Endothelial cell (in vitro differentiated cells): Measurements from ENCODE around the gene CIT. TPM values are rescaled to one million over a fixed set of nuclear protein-coding genes. Genes with fewer than 3 reads are reported as not detected.

ENCODE experiments used
- DNase-seq: peaks from one replicate; pipeline ENCODE4 v3.0.0; 2021; ENCODE audit warnings: low spot score
- H3K27ac Mint-ChIP-seq: one replicate; pipeline ENCODE4 v1.8.0; 2021; ENCODE audit warnings: mixed read lengths, inconsistent platforms; ENCODE audit not compliant: unreplicated experiment
- H3K27me3 Mint-ChIP-seq: one replicate; pipeline ENCODE4 v1.8.0; 2021; ENCODE audit warnings: mild to moderate bottlenecking, moderate library complexity, mixed read lengths, inconsistent platforms; ENCODE audit not compliant: unreplicated experiment
- H3K36me3 Mint-ChIP-seq: one replicate; pipeline ENCODE4 v1.8.0; 2021; ENCODE audit warnings: mild to moderate bottlenecking, low read depth, mixed read lengths, inconsistent platforms; ENCODE audit not compliant: unreplicated experiment
- H3K4me1 Mint-ChIP-seq: one replicate; pipeline ENCODE4 v1.8.0; 2021; ENCODE audit warnings: mild to moderate bottlenecking, mixed read lengths, inconsistent platforms; ENCODE audit not compliant: unreplicated experiment
- H3K4me3 Mint-ChIP-seq: one replicate; pipeline ENCODE4 v1.8.0; 2021; ENCODE audit warnings: mild to moderate bottlenecking, mixed read lengths, inconsistent platforms; ENCODE audit not compliant: unreplicated experiment
- H3K9me3 Mint-ChIP-seq: one replicate; pipeline ENCODE4 v1.8.0; 2021; ENCODE audit warnings: mixed read lengths, inconsistent platforms; ENCODE audit not compliant: unreplicated experiment
- CTCF ChIP-seq: fragments of 200-600 bp; sonication (generic); IDR thresholded peaks from one replicate; pipeline ENCODE4 v1.5.0; 2021; ENCODE audit warnings: antibody characterized with exemption; ENCODE audit not compliant: unreplicated experiment
- total RNA-seq: library from RNA; stranded (reverse); fragmentation: NEBNext Ultra II Directional; extraction: Animal tissue kit (Norgen Biotek cat#: 25700); gene quantifications from one replicate; pipeline ENCODE4 v1.2.1, GENCODE V29; 2021; ENCODE audit not compliant: unreplicated experiment

CIT gene
- total RNA-seq, 1 donor from 2014 or later = 14.4 TPM

- no peak for TF ChIP-seq CTCF
- no peak for DNase-seq
- Mint-ChIP-seq H3K4me1 (no peaks in the 10 kb centered on the region), H3K36me3 (no peaks in the 10 kb centered on the region), H3K27me3 (no peaks in the 10 kb centered on the region), H3K4me3 (no peak overlapping the region), H3K9me3 (no peaks in the 10 kb centered on the region), H3K27ac (no peak overlapping the region)
Observed at GRCh38 chr12:119825262-119825661, 51.9 kb downstream of the CIT start.

GRCh38 chr12:119822046-119822445 lies 55.1 kb downstream of the CIT start:
- Mint-ChIP-seq H3K4me1 (no peaks in the 10 kb centered on the region), H3K4me3 (no peak overlapping the region), H3K27ac (no peak overlapping the region), H3K9me3 (no peaks in the 10 kb centered on the region), H3K27me3 (no peaks in the 10 kb centered on the region), H3K36me3 (no peaks in the 10 kb centered on the region)
- no peak for TF ChIP-seq CTCF
- no peak for DNase-seq

GRCh38 chr12:119819322-119819721 lies 57.8 kb downstream of the CIT start:
- Mint-ChIP-seq H3K27ac (no peak overlapping the region), H3K36me3 (no peaks in the 10 kb centered on the region), H3K4me3 (no peak overlapping the region), H3K4me1 (peaks cover 7% of the 10 kb centered on the region), H3K9me3 (no peaks in the 10 kb centered on the region), H3K27me3 (peaks cover 2% of the 10 kb centered on the region)
- DNase-seq = no peak
- TF ChIP-seq CTCF = no peak

- H3K27me3 Mint-ChIP-seq = peaks cover 2% of the 10 kb centered on the region
- H3K27ac Mint-ChIP-seq = no peak overlapping the region
- no peak overlapping the region for H3K4me3 Mint-ChIP-seq
- no peaks in the 10 kb centered on the region for H3K9me3 Mint-ChIP-seq
- H3K4me1 Mint-ChIP-seq = peaks cover 19% of the 10 kb centered on the region
- H3K36me3 Mint-ChIP-seq = no peaks in the 10 kb centered on the region
- no peak for DNase-seq
- no peak for TF ChIP-seq CTCF
Observed at GRCh38 chr12:119817546-119818343, 59.4 kb downstream of the CIT start.

- Mint-ChIP-seq H3K27me3 (no peaks in the 10 kb centered on the region), H3K4me1 (peaks cover 12% of the 10 kb centered on the region), H3K9me3 (no peaks in the 10 kb centered on the region), H3K27ac (no peak overlapping the region), H3K4me3 (no peak overlapping the region), H3K36me3 (no peaks in the 10 kb centered on the region)
- no peak for DNase-seq
- TF ChIP-seq CTCF = no peak
Observed at GRCh38 chr12:119809023-119809422, 68.1 kb downstream of the CIT start.
